Esophagus squamous epithelium (tissue), 4 donors: ENCODE measurements around the gene DLAT.

Experiments
- POLR2A ChIP-seq, 4 donors: fragments of 450-650 bp; IDR thresholded peaks; one replicate each; pipeline ENCODE4 v1.6.1; 2017; ENCODE audit warnings: antibody characterized with exemption in 4 of 4, mild to moderate bottlenecking in 4 of 4, moderate library complexity in 3 of 4
- TF ChIP-seq, protein P1 (sequence below), 6 experiments: fragments of 450-650 bp in 4 of 6; fragments of 200-600 bp in 2 of 6; sonication (generic) in 2 of 6; IDR thresholded peaks; one replicate each; pipeline ENCODE4 v1.5.1; 2016 to 2019; ENCODE audit warnings: antibody characterized with exemption in 6 of 6, mild to moderate bottlenecking in 4 of 6, moderate library complexity in 4 of 6

DNA sequence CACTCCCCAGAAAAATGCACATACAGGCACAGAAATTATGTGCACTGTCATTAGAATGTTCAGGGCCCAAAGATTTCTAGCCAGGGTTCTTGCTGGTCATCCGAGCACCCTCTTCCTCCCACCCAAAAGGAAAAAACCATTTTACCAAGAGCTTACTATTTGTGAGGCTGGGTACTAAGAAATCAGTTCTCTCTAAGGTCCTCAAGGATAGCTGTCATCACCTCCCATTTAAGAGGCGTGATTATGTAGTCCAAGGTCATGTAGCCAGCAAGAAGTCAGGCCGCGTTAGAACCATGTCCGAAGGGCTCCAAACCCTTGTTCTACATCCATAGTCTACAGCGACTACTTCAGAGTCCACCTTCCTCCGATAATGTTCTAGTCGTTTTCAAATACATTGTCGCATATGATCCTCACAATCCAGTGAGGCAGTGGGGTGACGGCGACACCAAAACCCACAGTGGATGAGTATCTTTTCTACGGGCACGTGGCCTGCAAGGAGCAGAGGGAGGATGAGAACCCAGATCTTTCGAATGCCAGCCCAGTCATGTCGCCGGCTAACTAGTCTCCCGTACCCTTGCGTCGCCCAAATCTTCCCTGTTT lies 60.7 kb downstream of the DLAT start:
- TF ChIP-seq, protein P1, sequence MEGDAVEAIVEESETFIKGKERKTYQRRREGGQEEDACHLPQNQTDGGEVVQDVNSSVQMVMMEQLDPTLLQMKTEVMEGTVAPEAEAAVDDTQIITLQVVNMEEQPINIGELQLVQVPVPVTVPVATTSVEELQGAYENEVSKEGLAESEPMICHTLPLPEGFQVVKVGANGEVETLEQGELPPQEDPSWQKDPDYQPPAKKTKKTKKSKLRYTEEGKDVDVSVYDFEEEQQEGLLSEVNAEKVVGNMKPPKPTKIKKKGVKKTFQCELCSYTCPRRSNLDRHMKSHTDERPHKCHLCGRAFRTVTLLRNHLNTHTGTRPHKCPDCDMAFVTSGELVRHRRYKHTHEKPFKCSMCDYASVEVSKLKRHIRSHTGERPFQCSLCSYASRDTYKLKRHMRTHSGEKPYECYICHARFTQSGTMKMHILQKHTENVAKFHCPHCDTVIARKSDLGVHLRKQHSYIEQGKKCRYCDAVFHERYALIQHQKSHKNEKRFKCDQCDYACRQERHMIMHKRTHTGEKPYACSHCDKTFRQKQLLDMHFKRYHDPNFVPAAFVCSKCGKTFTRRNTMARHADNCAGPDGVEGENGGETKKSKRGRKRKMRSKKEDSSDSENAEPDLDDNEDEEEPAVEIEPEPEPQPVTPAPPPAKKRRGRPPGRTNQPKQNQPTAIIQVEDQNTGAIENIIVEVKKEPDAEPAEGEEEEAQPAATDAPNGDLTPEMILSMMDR (IDR thresholded peaks at IDR 0.05): no peak
- no peak for TF ChIP-seq POLR2A (IDR thresholded peaks at IDR 0.05)
